OCI-LY3 (cell line): ENCODE data around the gene HS6ST2.

Experiments
- CTCF ChIP-seq: fragments of 200-600, 300-600 bp; sonication (generic); IDR thresholded peaks from 2 replicates; pipeline ENCODE4 v1.5.1; 2014; ENCODE audit warnings: antibody characterized with exemption, low read length, low read depth
- EZH2phosphoT487 ChIP-seq: fragments of 200-600 bp; shearing (Covaris generic); IDR thresholded peaks from 2 replicates; pipeline ENCODE4 v1.6.1; 2018; ENCODE audit warnings: antibody characterized with exemption, mixed run types, low read depth

GRCh38 chrX:132983496-132983895, 25.1 kb upstream of the HS6ST2 start:
- TF ChIP-seq CTCF (no peak), EZH2phosphoT487 (no peak)
